ENCODE data around the gene HMG20A. TPM values are rescaled to one million over a fixed set of nuclear protein-coding genes. Genes with fewer than 3 reads are reported as not detected.

Gene HMG20A
- total RNA-seq, 1 experiment from 2014 or later: 62.2 TPM

- Mint-ChIP-seq H3K36me3 (no peaks in the 10 kb centered on the region), H3K9me3 (no peaks in the 10 kb centered on the region), H3K4me3 (no peak overlapping the region), H3K4me1 (peaks cover 72% of the 10 kb centered on the region), H3K27me3 (ENCODE audit: low read depth) (no peaks in the 10 kb centered on the region; the same call in 1 of the 2 replicates), H3K27ac (no peak overlapping the region)
- POLR2A ChIA-PET: no interaction called here
- no peak for ATAC-seq
- DNase-seq (ENCODE audit: low spot score): no peak
- TF ChIP-seq ELF4 (CRISPR knock-in tag; IDR thresholded peaks at IDR 0.05; ENCODE audit: low read depth) (no peak), JUN (CRISPR knock-in tag; IDR thresholded peaks at IDR 0.05) (no peak), ZNF425 (CRISPR knock-in tag; conservative IDR thresholded peaks at IDR 0.05) (no peak), ZMAT4 (CRISPR knock-in tag; IDR thresholded peaks at IDR 0.05) (no peak), MAX (CRISPR knock-in tag; IDR thresholded peaks at IDR 0.05) (no peak), ZNF232 (CRISPR knock-in tag; IDR thresholded peaks at IDR 0.05) (no peak), ZNF121 (CRISPR knock-in tag; IDR thresholded peaks at IDR 0.05) (no peak), FOXP1 (CRISPR knock-in tag; IDR thresholded peaks at IDR 0.05; ENCODE audit: borderline replicate concordance) (no peak), PRDM15 (CRISPR knock-in tag; IDR thresholded peaks at IDR 0.05) (no peak), RELA (CRISPR knock-in tag; IDR thresholded peaks at IDR 0.05; ENCODE audit: borderline replicate concordance) (no peak), ETV6 (CRISPR knock-in tag; IDR thresholded peaks at IDR 0.05) (no peak), ZNF396 (CRISPR knock-in tag; IDR thresholded peaks at IDR 0.05; ENCODE audit: borderline replicate concordance) (no peak), MYBL2 (CRISPR knock-in tag; IDR thresholded peaks at IDR 0.05) (no peak), ZBTB43 (CRISPR knock-in tag; IDR thresholded peaks at IDR 0.05) (no peak)
- CTCF ChIA-PET: interaction anchor here (0.8 to 12.1 kb wide), 13 partner anchors 8 to 395 kb away, joined by 3 to 242 read pairs (median 4); partner anchors contain the start of gene PEAK1
Observed at GRCh38 chr15:77499087-77499760, 78.5 kb downstream of the HMG20A start.

GRCh38 chr15:77500989-77501388 lies 80.3 kb downstream of the HMG20A start:
- H3K27ac Mint-ChIP-seq: peak overlapping the region; percentile 3; the same call in 1 of the 2 replicates
- ChIA-PET CTCF (interaction anchor here (12.1 kb wide), 1 partner anchor 40 kb away, joined by 242 read pairs; no protein-coding TSS in a partner anchor), POLR2A (no interaction called here)
- no peaks in the 10 kb centered on the region for H3K9me3 Mint-ChIP-seq
- DNase-seq (ENCODE audit: low spot score): no peak
- no peak overlapping the region for H3K4me3 Mint-ChIP-seq
- peaks cover 75% of the 10 kb centered on the region for H3K4me1 Mint-ChIP-seq
- H3K27me3 Mint-ChIP-seq (ENCODE audit: low read depth): no peaks in the 10 kb centered on the region; the same call in 1 of the 2 replicates
- no peak for ATAC-seq
- H3K36me3 Mint-ChIP-seq: no peaks in the 10 kb centered on the region
- TF ChIP-seq GTF2I (CRISPR knock-in tag; conservative IDR thresholded peaks at IDR 0.05): no peak
- TF ChIP-seq HMGA2 (CRISPR knock-in tag; IDR thresholded peaks at IDR 0.05): no peak
- TF ChIP-seq ZNF423 (CRISPR knock-in tag; IDR thresholded peaks at IDR 0.05): no peak
- no peak for TF ChIP-seq GABPB1 (CRISPR knock-in tag; IDR thresholded peaks at IDR 0.05)
- no peak for TF ChIP-seq MYBL2 (CRISPR knock-in tag; IDR thresholded peaks at IDR 0.05)
- no peak for TF ChIP-seq PREB (CRISPR knock-in tag; IDR thresholded peaks at IDR 0.05; ENCODE audit: borderline replicate concordance)
- no peak for TF ChIP-seq JAZF1 (CRISPR knock-in tag; IDR thresholded peaks at IDR 0.05)
- no peak for TF ChIP-seq SOX15 (CRISPR knock-in tag; IDR thresholded peaks at IDR 0.05)
- TF ChIP-seq IRF1 (CRISPR knock-in tag; IDR thresholded peaks at IDR 0.05): no peak
- TF ChIP-seq FOXJ3 (CRISPR knock-in tag; IDR thresholded peaks at IDR 0.05; ENCODE audit: borderline replicate concordance): no peak
- TF ChIP-seq ZNF425 (CRISPR knock-in tag; conservative IDR thresholded peaks at IDR 0.05): no peak

Data from WTC11 (cell line).